HTERT RPE-1 (cell line): Measurements from ENCODE around the gene BMP10.
"Not testable (repeated sequence)": the region's sequence is repeated elsewhere in the genome, so short reads cannot be mapped to it uniquely, and the experiment has no call there.

Experiments
- in situ Hi-C: fragments of 300-500 bp; cut with MboI; formaldehyde crosslinking; loops from 4 replicates; pipeline ENCODE4 v1.14.3; 2020; ENCODE audit warnings: low sequenced_read_pairs

BMP10 gene

DNA sequence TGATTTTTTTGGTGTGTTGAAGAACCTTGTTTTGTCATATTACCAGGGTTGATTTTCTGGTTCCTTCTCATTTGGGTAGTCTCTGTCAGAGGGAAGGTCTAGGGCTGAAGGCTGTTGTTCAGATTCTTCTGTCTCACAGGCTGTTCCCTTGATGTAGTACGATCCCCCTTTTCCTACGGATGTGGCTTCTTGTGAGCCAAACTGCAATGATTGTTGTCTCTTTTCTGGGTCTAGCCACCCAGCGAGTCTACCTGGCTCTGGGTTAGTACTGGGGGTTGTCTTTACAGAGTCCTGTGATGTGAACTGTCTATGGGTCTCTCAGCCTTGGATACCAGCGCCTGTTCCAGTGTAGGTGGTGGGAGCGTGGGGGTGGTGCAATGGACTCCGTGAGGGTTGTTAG, 24.8 kb upstream of the BMP10 start:
- in situ Hi-C loops = not testable (repeated sequence)

DNA sequence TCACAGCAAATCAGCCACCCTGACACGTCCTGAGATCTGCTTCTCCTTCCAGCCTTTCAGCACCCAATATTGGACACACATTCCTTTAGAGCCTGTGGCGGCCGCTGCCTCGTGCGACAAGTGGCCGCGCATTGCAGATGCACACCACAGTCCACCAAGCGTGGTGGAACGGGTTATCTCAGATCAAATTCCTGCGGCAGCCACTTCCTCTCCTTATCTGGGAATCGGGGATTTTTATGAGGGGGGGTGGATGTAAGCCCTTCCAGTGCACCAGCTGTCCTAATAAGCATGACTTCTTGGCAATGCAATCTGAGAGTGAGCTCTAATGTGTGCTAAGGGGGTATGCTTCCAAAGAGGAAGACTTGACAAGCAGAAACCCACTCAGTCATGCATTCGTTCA, 18.3 kb upstream of the BMP10 start:
- in situ Hi-C loops = no loop called here

DNA sequence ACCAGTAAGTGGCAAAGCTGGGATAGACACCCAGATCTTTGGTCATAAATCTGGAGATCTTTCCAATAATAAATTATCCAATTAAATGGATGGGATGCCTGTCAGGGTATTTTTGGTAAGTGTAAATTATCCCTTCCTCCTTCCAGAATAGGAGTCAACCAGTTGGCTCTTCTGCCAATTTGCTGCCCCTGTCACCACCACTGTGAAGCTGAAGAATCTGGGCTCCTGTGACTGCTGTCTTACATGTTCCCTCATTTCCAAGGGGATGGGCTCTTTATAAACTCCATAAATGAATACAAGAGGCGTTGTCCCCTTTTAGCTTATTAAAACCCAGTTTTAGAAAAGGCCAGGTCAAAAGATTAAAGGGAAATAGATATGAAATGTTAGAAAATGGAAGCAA, 17.8 kb upstream of the BMP10 start:
- in situ Hi-C loops = no loop called here

DNA sequence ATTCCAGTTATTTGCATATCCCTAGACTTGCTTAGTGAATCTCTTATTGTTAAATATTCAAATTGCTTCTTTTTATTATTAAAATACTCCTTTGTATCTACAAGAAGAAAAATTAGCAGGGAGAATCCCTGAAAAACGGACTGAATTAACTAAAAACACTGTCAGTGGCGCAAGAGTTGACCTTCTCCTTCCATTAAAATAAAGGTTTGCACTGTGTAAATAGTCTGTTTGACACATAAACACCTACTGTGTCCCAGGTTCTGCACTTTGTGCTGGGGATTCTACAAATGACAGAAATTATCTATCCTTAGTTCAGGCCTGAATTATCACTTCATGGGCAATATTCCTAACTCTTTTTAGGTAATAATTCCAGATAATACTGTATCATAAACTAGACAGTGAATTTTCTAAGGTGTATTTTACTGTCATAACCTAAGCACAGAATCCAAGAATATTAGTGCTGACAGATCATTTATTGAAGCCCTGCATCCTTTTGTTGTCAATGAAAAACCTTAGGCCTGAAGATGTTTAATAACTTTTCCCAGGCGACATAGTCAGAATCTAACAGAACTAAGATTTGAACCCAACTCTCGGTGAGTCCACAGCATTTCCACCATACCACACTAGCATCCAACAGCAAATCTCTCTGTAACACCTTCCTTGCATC, 17.0 kb upstream of the BMP10 start:
- in situ Hi-C loops = no loop called here

DNA sequence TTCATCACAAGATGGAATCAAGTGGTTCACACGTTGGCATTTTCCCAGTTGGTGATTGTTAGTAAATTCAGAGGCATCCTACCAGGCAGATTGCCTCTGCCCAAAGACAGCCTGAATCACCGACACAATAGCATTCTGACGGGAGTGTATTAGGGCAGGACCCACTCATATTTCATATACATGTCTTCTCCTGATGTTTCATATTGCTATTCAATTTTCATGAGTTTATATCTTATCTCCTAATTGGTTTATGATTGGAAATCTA, 14.5 kb upstream of the BMP10 start:
- in situ Hi-C loops = no loop called here

DNA sequence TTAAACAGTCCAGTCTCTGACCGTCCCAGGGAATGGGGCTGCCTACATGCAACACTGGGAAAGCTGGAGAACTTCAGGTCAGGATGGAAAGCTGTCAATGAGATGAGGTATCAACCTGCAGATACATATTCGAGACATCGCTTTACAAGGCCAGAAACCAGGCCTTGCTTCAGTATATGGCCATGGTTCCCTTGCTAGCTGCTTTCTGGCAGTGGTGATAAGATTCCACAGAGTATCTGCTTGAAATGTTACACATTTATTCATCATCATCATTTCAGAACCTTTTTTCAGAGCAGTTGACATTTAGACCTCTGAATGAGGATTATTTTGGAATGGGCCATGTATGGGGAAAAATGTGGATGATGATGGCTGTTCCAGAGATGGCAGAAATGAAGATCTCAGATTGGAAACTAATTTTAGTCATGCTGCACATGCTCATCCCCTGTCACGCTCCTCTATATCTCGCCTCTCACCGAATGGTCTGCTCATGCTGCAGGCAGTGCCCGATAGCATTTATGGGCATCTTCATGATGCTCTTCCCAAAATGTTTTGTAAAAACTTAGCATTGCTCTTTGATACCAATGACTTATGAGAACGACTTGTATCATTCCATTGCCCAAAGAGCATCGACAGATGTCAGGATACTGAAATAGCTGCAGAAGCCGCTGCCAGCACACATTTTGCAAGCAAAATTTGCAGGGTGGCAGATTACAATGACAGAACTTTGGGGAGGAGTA, 14.0 kb upstream of the BMP10 start:
- in situ Hi-C loops = no loop called here

DNA sequence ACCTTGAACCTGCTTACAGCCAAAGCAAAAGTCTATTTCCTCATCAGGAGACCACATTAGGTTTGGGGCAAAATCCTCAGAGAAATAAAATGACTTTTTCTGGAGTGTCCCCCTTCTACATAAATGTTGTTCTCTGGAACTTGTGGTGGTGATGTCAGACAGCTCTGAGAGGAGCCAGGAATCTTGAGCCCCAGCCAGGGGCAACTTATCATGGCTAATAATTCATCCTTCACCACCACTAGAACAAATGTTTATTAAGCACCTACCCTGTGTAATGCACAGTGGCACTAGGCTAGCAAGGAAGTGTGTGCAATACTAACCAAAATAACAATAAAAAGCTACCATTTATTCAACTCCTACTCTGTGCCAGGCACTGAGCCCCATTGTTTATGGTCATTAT, 9.0 kb upstream of the BMP10 start:
- in situ Hi-C loops = no loop called here

DNA sequence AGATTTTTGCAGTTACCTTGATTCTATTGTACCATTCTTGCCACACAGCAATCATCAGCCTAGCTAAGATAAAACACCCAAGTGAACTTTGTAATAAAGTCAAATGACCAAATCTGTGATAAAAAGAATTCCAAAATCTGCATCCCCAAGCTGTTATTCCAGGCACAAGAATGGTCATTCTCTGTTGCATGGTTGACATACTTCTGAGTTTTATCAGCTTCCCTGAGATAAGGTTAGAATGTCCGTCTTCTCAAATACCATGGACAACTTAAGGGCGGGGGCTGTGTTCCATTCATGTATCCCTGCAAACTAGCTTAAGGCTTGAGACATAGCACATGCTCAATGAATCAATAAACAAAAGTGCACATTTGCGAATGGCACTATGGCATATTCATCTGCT, 8.1 kb upstream of the BMP10 start:
- in situ Hi-C loops = no loop called here

DNA sequence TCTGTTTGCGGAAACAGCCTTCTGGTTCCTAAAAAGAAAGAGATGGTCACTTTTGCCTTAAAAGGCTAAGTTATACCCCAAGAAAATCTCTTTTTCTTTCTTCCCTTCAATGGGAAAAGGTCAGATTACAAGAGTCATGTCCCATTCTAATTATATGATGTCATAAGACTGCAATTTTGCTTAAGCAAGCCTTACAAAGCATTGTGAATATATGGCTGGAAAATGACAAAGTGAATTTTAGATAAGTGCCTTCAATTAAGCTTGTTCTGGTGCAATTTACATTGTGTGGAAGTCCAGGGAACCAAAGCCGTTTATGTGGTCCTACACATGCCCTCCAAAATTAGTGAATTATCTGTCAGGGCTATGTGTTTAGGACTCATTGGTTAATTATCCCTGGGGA, 7.6 kb upstream of the BMP10 start:
- in situ Hi-C loops = no loop called here

DNA sequence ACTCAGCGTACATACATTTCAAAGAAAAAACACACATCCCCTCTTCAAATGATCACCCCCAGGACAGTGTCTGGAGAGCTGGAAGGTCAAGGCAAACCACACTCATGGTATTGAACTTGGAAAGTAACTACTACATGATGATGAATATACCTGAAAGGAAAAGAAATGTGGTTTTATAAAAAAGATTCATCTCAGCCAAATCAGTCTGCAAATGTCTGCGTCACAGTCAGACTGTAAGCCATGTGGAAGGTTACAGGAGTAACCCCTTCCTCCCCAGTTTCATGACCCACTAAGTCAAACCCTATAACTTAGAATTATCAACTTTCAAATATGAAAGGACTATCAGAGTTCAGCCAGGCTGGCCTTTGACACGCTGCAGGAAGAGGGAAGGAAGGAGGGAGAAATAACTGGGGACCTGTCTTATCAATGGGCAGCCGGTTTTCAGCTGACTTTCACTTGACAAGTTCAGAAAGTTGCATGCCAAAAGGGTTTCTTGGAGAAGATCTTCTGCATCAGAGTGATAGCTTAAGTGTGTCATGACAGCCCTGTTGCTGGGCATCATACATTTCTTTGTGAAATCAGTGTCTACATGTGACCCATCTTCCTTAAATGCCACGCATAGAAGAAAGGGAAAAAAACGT, 7.0 kb upstream of the BMP10 start:
- in situ Hi-C loops = no loop called here

DNA sequence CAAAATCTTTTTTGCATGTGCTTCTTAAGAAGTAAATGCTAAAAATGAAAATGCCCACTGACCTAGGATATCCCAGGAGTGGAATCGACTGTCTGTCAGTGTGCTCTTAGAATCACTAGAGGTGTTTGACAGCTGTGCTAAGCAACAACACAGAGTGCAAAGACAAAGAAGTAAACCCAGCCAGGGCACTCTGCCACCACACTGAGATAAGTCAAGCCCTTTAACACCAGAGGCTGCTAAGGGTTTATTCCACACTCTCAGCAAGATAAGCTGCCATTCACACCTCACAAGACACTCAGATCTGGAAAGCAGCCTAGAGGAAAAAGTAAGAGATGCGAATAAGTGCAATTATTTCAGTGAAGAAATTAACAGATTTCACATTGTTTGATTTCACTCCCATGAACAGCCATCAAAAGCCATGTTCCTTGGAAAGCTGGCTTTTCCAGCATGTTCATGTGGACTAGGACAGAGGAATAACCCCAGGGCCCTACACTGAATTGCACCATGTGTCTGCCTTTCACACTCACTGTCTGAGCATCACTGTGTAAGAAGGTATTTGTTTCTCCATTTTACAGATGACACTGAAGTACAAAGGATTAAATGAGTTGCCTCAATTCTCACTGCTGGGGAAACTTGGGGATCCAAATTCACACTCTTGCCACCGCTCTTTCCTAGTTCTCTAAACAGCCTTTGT, 6.0 kb upstream of the BMP10 start:
- in situ Hi-C loops = no loop called here

DNA sequence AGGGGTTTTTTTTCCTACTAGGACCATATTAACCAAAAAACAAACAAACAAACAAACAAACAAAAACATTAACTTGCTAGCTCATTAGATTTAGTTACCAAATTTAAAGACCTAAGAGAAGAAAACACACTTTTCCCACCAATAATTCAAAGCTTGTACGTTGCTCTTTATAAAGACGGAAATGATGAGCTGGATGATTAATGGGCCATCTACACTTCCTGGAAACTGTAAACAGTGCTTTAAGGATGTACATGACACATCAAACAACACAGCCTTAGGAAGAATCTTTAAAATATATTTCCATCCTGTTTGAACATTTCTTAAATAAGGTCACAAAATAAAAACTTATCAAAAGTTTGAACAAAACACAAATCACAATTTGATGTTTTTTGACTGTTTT, 982 bp downstream of the BMP10 start:
- in situ Hi-C loops = no loop called here

DNA sequence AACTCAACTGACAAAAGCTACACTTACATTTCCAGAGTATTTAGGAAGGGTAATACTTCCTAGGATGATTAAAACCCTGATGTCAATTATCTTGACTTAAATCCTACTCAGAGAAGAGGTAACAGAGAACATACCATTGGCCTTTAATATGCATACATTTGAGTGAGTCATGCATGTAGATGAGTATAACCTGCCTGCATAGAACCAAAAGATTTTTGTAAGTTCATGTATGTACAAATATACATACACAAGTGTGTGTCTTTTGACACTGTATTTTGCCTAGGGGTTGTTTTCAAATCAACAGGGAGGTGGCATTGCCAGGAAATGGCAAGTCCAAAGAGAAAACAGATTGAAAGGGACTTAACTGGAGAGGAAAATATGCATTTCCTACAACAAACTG, 6.1 kb downstream of the BMP10 start:
- in situ Hi-C loops = no loop called here

DNA sequence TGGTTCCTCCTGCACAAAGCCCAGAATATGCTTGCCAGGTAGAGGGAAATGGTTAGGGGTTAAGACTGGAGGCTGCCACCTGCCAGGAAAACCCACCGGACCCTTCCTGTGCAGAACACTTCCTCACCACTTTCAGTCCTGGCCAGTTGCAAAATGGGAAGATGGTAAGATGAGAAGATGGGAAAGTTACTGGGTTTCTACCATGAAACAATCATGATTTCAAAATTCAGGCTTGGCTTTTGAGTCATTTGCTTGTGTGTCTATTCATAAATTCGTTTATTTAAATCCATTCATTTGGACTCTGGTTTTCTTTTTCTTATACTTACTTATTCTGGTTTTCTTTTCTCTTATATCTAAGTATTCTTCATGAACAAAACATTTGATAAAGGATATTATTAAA, 7.2 kb downstream of the BMP10 start:
- in situ Hi-C loops = no loop called here

DNA sequence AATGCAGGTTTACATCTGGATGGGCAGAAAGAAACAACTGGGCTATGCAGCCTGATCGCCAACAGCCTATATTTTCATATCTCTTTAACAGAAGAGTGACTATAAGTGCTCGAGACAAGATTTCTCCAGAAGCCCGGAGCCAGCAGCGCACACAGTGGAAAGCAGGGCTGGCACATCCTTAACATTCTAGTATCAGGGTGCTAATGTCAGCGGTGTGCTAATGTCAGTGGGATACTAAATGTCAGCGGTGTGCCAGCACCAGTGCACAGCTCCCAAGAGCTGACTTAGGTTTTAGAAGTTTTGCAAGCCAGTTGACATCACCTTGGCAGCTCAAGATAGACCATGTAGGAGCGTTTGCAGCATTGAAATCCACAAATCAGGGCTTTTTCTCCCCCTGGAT, 8.3 kb downstream of the BMP10 start:
- in situ Hi-C loops = no loop called here

DNA sequence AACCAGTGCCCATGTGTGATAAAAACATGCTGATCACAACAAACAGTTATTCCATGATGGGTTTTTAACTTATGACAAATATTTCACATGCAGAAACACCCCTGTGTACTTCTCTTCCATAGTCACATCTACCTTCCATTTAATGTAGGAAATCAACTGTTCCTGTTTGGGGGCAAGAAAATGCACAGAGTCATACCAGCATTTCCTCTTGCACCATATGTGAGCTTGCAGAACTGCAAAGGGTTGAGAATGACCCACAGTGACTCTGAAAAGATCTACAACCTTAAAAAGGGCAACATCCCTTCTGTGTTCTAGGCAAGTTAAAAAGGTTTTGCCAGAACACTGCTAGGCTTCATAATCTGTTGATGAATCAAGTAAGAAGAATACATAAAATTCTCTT, 9.9 kb downstream of the BMP10 start:
- in situ Hi-C loops = no loop called here

DNA sequence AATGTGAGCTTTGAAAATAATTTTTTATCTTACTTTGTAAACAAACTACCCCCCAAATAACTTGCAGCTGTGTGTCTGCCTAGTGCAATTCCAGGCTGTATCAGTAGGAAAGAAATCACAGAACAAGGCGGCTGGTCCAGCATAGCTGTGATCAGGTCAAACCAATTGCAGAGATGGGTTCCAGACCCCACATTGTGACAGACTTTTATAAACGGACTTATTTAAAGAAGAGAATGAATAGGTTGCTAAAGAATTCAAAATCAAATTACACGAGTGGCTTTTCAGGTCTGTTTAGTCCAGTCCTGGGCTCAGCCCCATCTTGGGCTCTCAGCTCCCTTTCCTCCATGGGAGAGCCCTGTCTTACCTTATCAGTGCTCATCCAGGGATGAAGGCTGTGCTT, 11.1 kb downstream of the BMP10 start:
- in situ Hi-C loops = no loop called here

DNA sequence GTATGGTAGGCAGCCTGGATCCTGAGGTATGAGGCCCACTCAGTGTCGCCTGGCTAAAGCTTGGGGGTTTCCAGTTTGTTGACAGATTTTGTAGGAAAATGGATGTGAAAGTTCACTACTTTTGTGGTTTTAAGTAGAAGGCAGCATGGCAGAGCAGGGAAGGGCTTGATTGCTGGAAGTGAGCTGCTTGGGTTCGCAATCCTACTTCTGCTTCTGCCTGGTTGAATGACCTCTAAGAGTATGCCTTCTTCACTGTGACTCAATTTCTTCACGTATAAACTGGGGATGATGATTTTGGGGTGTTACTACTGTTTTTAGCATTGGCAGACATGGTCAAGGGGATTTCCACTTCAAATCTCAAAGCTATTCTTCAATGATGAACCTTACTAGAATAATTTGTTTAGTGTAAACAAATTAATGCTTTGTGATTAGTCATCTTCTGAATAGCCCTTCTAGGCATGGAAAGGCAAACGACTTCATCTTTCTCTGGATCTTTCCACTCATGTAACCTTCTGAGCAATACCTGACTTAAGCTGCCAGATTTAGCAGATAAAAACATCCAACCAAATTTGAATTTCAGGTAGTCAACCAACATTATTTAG, 13.2 kb downstream of the BMP10 start:
- in situ Hi-C loops = no loop called here

DNA sequence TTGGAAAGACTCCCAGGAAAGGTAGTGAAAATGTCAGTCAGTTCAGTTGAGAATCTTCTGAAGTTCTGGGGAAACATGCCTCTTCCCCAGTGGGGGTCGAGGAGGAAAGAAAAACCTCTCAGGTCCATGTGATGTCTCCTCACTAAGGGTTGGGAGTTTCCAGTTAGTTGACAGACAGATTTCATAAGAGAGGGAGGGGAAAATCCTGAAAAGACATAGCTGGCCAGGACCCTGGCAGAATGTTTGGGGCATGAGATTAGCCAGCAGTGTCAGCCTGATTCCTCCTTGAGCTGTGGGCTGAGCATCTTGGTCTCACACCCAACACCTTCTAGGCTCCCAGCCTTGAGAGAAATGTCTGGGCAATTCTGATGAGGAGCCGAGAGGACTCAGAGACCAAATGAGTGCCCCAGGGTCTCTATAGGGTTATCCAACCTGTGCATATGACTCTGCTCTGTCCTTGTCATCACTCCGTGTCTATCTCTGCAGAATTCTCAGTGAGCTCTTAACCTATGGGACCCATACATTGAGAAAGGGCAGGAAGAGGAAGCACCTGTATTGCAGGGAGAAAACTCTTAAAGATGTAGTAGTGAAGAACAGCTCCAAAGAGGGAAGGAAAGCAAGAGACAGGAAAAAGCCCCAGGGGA, 13.9 kb downstream of the BMP10 start:
- in situ Hi-C loops = no loop called here

DNA sequence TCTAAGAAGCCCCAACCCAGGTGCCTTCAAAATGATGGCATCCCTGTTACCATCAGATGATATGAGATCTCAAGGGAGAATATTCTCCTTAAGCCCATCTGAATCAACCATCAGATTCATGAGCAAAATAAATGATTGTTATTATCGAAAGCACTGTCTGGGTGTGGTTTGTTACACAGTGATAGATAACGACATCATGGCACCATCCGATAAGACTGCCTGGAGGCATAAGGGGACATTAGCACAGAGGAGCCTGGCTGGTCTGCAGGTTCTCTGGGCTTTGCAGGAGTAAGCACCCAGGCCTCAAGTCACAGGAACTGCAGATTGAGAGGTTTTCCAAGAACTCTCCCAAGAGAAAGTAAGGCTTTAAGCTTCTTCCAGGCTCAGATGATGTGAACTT, 15.6 kb downstream of the BMP10 start:
- in situ Hi-C loops = no loop called here

DNA sequence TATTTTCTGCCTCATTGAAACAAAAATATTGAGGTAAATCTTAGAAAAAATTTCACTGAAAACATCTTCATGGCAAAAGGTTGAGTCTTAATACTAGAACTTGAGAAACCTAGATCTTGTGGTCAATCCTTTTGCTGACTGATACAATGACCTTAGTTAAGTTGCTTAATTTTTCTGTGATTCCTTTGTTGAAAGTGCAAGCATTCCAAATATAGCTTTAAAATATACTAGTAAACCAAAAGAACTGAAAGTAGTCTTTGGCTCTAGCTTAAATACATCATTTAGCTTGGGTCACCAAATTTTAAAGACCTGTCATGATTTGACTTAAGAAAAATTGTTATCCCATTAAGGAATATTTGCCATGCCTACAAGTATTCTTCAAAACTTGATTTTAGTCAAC, 16.7 kb downstream of the BMP10 start:
- in situ Hi-C loops = no loop called here
